ENCODE measurements around the gene GCLC.

DNA sequence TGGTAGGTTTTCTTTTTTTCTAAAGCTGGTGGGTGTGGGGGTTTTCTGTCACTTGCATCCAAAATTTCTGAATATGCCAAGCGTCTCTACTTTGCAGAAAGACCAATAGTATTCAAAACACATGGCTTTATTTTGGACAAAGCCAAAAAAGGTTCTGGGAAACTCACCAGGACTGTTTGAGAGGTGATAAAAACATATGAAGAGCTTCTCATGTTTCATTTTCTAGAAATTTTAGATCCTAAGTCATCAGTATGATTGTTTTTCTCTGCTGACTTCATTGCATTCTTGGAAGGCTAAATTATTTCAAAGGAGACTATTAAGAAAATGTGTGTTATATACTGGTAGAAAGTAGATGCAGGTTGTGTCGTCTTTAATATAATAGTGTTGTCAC, 51.3 kb downstream of the GCLC start:
- TF ChIP-seq ZNF341 (tag by site-specific recombination; IDR thresholded peaks at IDR 0.05; ENCODE audit: low read depth) (no peak), TSHZ1 (tag by site-specific recombination; IDR thresholded peaks at IDR 0.05; ENCODE audit: borderline replicate concordance) (no peak), WT1 (tag by site-specific recombination; IDR thresholded peaks at IDR 0.05) (no peak), ZNF76 (tag by site-specific recombination; IDR thresholded peaks at IDR 0.05; ENCODE audit: borderline replicate concordance, low read depth) (no peak), KLF9 (tag by site-specific recombination; IDR thresholded peaks at IDR 0.05; ENCODE audit: low read depth) (no peak; the same call in 1 of the 2 replicates), ZNF830 (tag by site-specific recombination; IDR thresholded peaks at IDR 0.05; ENCODE audit: low read depth) (no peak), ZNF549 (tag by site-specific recombination; IDR thresholded peaks at IDR 0.05) (no peak), ZNF350 (tag by site-specific recombination; IDR thresholded peaks at IDR 0.05) (no peak), ZBTB44 (tag by site-specific recombination; IDR thresholded peaks at IDR 0.05) (no peak)
- TF ChIP-seq, protein P1, sequence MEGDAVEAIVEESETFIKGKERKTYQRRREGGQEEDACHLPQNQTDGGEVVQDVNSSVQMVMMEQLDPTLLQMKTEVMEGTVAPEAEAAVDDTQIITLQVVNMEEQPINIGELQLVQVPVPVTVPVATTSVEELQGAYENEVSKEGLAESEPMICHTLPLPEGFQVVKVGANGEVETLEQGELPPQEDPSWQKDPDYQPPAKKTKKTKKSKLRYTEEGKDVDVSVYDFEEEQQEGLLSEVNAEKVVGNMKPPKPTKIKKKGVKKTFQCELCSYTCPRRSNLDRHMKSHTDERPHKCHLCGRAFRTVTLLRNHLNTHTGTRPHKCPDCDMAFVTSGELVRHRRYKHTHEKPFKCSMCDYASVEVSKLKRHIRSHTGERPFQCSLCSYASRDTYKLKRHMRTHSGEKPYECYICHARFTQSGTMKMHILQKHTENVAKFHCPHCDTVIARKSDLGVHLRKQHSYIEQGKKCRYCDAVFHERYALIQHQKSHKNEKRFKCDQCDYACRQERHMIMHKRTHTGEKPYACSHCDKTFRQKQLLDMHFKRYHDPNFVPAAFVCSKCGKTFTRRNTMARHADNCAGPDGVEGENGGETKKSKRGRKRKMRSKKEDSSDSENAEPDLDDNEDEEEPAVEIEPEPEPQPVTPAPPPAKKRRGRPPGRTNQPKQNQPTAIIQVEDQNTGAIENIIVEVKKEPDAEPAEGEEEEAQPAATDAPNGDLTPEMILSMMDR (tag by site-specific recombination; IDR thresholded peaks at IDR 0.05): no peak
